HepG2 (cell line): ENCODE results near the gene NPC2.

Experiments used
- CBX2 ChIP-seq, 2 experiments: fragments of 200-600 bp in 1 of 2; sonication (generic); formaldehyde crosslinking in 1 of 2; IDR thresholded peaks; 2 replicates each; pipeline versions ENCODE4 v1.7.0 to v1.8.1; 2018 to 2022; ENCODE audit warnings: low read depth in 2 of 2, low read length in 1 of 2, mild to moderate bottlenecking in 1 of 2, missing genetic modification reagents in 1 of 2
- EZH2 ChIP-seq: conservative IDR thresholded peaks from 2 replicates; pipeline ENCODE4 v1.6.1; 2012; ENCODE audit warnings: mild to moderate bottlenecking, low read depth, low read length, moderate library complexity
- MYC ChIP-seq: sonication (generic); formaldehyde crosslinking; IDR thresholded peaks from 2 replicates; pipeline ENCODE4 v1.9.0; 2021; ENCODE audit warnings: missing genetic modification reagents, borderline replicate concordance
- NFE2L1 ChIP-seq: sonication (generic); formaldehyde crosslinking; IDR thresholded peaks from 2 replicates; pipeline ENCODE4 v1.4.0; 2020; ENCODE audit warnings: missing genetic modification reagents, mild to moderate bottlenecking, borderline replicate concordance
- TBX3 ChIP-seq: fragments of 450-650 bp; IDR thresholded peaks from 2 replicates; pipeline ENCODE4 v1.6.1; 2017; ENCODE audit warnings: antibody characterized with exemption, mild to moderate bottlenecking, inconsistent platforms, borderline replicate concordance
- TOE1 ChIP-seq: sonication (generic); formaldehyde crosslinking; IDR thresholded peaks from 2 replicates; pipeline ENCODE4 v1.4.0; 2020; ENCODE audit warnings: mild to moderate bottlenecking, missing genetic modification reagents
- ZNF180 ChIP-seq: sonication (generic); formaldehyde crosslinking; IDR thresholded peaks from 2 replicates; pipeline ENCODE4 v1.4.0; 2020; ENCODE audit warnings: low read depth, missing genetic modification reagents, borderline replicate concordance
- ZNF564 ChIP-seq: sonication (generic); formaldehyde crosslinking; IDR thresholded peaks from 2 replicates; pipeline ENCODE4 v1.8.1; 2023; ENCODE audit warnings: mild to moderate bottlenecking, missing genetic modification reagents
- TF ChIP-seq, protein P1 (sequence below): sonication (generic); formaldehyde crosslinking; IDR thresholded peaks from 2 replicates; pipeline ENCODE4 v1.5.0; 2020; ENCODE audit warnings: mild to moderate bottlenecking, missing genetic modification reagents, moderate library complexity
- TF ChIP-seq, protein P2 (sequence below): sonication (generic); formaldehyde crosslinking; IDR thresholded peaks from 2 replicates; pipeline ENCODE4 v1.4.0; 2020; ENCODE audit warnings: missing genetic modification reagents
- TF ChIP-seq, protein P3 (sequence below): sonication (generic); formaldehyde crosslinking; IDR thresholded peaks from 2 replicates; pipeline ENCODE4 v1.4.0; 2020; ENCODE audit warnings: missing genetic modification reagents, mild to moderate bottlenecking, borderline replicate concordance

DNA sequence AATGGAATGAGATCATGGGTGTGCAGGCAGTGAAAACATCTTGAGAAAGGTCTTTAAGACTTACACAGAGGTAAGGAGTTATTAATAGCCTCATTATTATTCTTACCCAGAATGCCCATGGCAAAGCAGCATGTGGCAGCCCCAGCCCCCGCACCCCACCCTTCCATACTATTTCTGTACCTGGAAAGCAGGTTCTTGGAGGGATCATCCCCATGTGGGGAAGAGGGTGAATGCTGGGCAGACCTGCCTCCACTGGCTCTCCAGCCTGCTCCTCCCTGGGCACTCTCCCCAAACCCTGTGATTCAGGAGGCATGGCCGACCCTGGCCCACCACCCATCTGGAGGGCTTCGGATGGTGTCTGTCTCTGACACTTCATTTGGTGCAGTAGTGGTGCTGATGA, 28.3 kb downstream of the NPC2 start:
- TF ChIP-seq ZNF180 (CRISPR knock-in tag): no peak
- TF ChIP-seq, protein P1, sequence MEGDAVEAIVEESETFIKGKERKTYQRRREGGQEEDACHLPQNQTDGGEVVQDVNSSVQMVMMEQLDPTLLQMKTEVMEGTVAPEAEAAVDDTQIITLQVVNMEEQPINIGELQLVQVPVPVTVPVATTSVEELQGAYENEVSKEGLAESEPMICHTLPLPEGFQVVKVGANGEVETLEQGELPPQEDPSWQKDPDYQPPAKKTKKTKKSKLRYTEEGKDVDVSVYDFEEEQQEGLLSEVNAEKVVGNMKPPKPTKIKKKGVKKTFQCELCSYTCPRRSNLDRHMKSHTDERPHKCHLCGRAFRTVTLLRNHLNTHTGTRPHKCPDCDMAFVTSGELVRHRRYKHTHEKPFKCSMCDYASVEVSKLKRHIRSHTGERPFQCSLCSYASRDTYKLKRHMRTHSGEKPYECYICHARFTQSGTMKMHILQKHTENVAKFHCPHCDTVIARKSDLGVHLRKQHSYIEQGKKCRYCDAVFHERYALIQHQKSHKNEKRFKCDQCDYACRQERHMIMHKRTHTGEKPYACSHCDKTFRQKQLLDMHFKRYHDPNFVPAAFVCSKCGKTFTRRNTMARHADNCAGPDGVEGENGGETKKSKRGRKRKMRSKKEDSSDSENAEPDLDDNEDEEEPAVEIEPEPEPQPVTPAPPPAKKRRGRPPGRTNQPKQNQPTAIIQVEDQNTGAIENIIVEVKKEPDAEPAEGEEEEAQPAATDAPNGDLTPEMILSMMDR (CRISPR knock-in tag): no peak
- TF ChIP-seq, protein P2, sequence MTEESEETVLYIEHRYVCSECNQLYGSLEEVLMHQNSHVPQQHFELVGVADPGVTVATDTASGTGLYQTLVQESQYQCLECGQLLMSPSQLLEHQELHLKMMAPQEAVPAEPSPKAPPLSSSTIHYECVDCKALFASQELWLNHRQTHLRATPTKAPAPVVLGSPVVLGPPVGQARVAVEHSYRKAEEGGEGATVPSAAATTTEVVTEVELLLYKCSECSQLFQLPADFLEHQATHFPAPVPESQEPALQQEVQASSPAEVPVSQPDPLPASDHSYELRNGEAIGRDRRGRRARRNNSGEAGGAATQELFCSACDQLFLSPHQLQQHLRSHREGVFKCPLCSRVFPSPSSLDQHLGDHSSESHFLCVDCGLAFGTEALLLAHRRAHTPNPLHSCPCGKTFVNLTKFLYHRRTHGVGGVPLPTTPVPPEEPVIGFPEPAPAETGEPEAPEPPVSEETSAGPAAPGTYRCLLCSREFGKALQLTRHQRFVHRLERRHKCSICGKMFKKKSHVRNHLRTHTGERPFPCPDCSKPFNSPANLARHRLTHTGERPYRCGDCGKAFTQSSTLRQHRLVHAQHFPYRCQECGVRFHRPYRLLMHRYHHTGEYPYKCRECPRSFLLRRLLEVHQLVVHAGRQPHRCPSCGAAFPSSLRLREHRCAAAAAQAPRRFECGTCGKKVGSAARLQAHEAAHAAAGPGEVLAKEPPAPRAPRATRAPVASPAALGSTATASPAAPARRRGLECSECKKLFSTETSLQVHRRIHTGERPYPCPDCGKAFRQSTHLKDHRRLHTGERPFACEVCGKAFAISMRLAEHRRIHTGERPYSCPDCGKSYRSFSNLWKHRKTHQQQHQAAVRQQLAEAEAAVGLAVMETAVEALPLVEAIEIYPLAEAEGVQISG (CRISPR knock-in tag): no peak
- no peak for TF ChIP-seq ZNF564
- TF ChIP-seq MYC (CRISPR knock-in tag): no peak
- TF ChIP-seq EZH2: no peak
- no peak for TF ChIP-seq TBX3
- TF ChIP-seq CBX2 (IDR thresholded peaks at IDR 0.05; ENCODE audit: low read depth, low read length): no peak
- TF ChIP-seq CBX2 (CRISPR knock-in tag; IDR thresholded peaks at IDR 0.05; ENCODE audit: low read depth): no peak
- TF ChIP-seq, protein P3, sequence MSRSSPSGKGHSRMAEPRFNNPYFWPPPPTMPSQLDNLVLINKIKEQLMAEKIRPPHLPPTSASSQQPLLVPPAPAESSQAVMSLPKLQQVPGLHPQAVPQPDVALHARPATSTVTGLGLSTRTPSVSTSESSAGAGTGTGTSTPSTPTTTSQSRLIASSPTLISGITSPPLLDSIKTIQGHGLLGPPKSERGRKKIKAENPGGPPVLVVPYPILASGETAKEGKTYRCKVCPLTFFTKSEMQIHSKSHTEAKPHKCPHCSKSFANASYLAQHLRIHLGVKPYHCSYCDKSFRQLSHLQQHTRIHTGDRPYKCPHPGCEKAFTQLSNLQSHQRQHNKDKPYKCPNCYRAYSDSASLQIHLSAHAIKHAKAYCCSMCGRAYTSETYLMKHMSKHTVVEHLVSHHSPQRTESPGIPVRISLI (CRISPR knock-in tag): no peak
- TF ChIP-seq TOE1 (CRISPR knock-in tag): no peak
- TF ChIP-seq NFE2L1 (CRISPR knock-in tag): no peak
